Ascending aorta (tissue), 2 donors: ENCODE results near the gene RPL36. TPM values are rescaled to one million over a fixed set of nuclear protein-coding genes. Genes with fewer than 3 reads are reported as not detected.

Experiments
- DNase-seq, 2 donors: peaks; one replicate each; pipeline ENCODE4 v3.0.0-alpha.2; 2019; ENCODE audit warnings: low spot score in 2 of 2
- H3K27ac ChIP-seq, 2 donors: fragments of 200-600 bp; sonication (generic); one replicate each; pipeline ENCODE4 v1.5.1; 2016 to 2017; ENCODE audit warnings: mild to moderate bottlenecking in 1 of 2
- H3K27me3 ChIP-seq: fragments of 200-600 bp; sonication (generic); one replicate; pipeline ENCODE4 v1.5.1; 2017
- H3K36me3 ChIP-seq, 2 donors: fragments of 200-600 bp; sonication (generic); one replicate each; pipeline ENCODE4 v1.5.1; 2016
- H3K4me1 ChIP-seq, 2 donors: fragments of 200-600 bp; sonication (generic); one replicate each; pipeline ENCODE4 v1.5.1; 2016 to 2017; ENCODE audit warnings: mild to moderate bottlenecking in 1 of 2
- H3K4me3 ChIP-seq, 2 donors: fragments of 200-600 bp; sonication (generic); one replicate each; pipeline ENCODE4 v1.5.1; 2016 to 2017; ENCODE audit warnings: mild to moderate bottlenecking in 1 of 2
- H3K9me3 ChIP-seq, 2 donors: fragments of 200-600 bp; sonication (generic); one replicate each; pipeline ENCODE4 v1.5.1; 2016
- intact Hi-C: fragments of 100-400 bp; cut with DNase I; formaldehyde crosslinking; loops from one replicate; pipeline ENCODE4 v1.15.1; 2023
- total RNA-seq: library from RNA; depleted of rRNA; stranded (reverse); fragments of >200 nt; gene quantifications from one replicate; pipeline ENCODE4 v1.1.0, GENCODE V29; 2016
- TF ChIP-seq, protein P1 (sequence below), 3 experiments: fragments of 200-600 bp in 2 of 3; fragments of 450-650 bp in 1 of 3; sonication (generic) in 2 of 3; IDR thresholded peaks; one replicate each; pipeline ENCODE4 v1.5.1; 2016 to 2019; ENCODE audit warnings: antibody characterized with exemption in 3 of 3, mild to moderate bottlenecking in 1 of 3, moderate library complexity in 1 of 3

RPL36 gene
- total RNA-seq, 1 donor from 2014 or later = 885 TPM

DNA sequence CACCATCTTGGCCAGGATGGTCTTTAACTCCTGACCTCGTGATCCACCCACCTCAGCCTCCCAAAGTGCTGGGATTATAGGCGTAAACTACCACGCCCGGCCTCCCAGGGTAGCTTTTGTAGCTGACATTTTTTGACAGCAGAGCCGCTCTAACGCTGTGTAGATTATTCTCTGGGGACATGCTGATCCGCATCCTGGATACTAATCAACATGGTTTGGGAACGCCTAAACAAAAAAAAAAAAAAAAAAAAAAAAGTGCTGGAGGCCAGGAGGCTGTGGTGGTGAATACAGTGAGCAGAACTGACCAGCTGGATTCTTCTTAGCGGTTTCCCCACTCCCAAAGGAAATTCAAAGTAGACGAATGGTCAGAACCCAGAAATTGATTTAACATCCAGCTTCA, 24.7 kb downstream of the RPL36 start:
- TF ChIP-seq, protein P1, sequence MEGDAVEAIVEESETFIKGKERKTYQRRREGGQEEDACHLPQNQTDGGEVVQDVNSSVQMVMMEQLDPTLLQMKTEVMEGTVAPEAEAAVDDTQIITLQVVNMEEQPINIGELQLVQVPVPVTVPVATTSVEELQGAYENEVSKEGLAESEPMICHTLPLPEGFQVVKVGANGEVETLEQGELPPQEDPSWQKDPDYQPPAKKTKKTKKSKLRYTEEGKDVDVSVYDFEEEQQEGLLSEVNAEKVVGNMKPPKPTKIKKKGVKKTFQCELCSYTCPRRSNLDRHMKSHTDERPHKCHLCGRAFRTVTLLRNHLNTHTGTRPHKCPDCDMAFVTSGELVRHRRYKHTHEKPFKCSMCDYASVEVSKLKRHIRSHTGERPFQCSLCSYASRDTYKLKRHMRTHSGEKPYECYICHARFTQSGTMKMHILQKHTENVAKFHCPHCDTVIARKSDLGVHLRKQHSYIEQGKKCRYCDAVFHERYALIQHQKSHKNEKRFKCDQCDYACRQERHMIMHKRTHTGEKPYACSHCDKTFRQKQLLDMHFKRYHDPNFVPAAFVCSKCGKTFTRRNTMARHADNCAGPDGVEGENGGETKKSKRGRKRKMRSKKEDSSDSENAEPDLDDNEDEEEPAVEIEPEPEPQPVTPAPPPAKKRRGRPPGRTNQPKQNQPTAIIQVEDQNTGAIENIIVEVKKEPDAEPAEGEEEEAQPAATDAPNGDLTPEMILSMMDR (IDR thresholded peaks at IDR 0.05) = no peak
- H3K9me3 ChIP-seq = no peaks in the 10 kb centered on the region
- no peak for DNase-seq
- intact Hi-C loops = no loop called here
- H3K4me3 ChIP-seq = no peak overlapping the region
- peaks cover 34 to 47% of the 10 kb centered on the region in 2 donors for H3K36me3 ChIP-seq
- peaks cover 5 to 13% of the 10 kb centered on the region in 2 donors for H3K4me1 ChIP-seq
- H3K27me3 ChIP-seq = no peaks in the 10 kb centered on the region
- H3K27ac ChIP-seq = no peak overlapping the region

DNA sequence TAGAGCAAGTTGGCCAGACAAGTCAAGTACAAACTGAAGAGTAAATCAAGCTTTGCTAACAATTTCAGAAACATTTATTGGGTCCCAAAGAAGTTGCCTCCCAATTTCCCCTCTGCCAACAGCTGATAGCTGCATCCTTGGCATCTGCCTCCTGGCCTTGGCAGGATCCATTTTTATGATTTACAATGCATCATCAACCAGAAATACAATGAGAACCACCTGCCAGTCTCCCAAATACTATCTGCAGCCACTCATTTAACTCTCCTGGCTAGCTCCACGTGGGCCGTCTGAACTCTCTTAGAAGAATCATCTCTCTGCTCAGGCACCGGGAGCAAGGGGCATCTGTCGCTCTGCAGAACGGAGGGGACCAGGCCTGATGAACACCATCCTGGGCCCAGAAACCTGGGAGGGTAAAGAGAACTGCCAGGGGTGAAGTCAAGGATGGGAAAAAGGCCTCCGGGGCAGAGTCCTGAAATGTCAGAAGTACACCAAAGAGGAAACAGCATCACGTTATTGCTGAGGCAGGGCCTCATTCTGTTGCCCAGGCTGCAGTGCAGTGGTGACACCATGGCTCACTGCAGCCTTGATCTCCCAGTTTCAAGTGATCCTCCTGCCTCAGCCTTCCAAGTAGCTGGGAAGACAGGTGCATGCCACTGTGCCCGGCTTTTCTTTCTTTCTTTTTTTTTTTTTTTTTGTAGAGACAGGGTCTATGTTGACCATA, 27.3 kb downstream of the RPL36 start:
- no peak for DNase-seq
- Histone ChIP-seq H3K27me3 (no peaks in the 10 kb centered on the region), H3K9me3 (no peaks in the 10 kb centered on the region), H3K36me3 (peaks cover 16 to 21% of the 10 kb centered on the region in 2 donors), H3K4me3 (no peak overlapping the region), H3K27ac (no peak overlapping the region), H3K4me1 (peaks cover 5 to 13% of the 10 kb centered on the region in 2 donors)
- TF ChIP-seq, protein P1 (IDR thresholded peaks at IDR 0.05) = no peak
- intact Hi-C loops = no loop called here

DNA sequence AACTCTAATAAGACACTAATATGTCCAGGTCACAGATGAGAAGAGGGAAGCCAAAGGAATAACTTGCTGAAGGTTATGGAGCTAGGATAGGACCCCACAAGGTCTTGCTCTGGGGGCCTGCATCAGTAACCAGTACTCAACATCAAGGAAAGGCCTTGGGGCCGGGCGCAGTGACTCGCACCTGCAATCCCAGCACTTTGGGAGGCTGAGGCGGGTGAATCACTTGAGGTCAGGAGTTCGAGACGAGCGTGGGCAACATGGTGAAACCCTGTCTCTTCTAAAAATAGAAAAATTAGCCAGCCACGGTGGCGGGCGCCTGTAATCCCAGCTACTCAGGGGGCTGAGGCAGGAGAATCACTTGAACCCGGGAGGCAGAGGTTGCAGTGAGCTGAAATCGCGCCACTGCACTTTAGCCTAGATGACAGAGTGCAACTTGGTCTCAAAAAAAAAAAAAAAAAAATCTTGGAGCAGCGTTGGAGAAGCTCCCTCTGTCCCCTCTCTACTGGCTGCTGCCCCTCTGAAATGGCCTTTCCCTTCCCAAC, 28.0 kb downstream of the RPL36 start:
- H3K27ac ChIP-seq = no peak overlapping the region
- DNase-seq = no peak
- no peaks in the 10 kb centered on the region for H3K9me3 ChIP-seq
- peak overlapping the region; percentile 68 to 99 for H3K4me3 ChIP-seq
- intact Hi-C loops = no loop called here
- TF ChIP-seq, protein P1 (IDR thresholded peaks at IDR 0.05) = no peak
- peaks cover 9 to 14% of the 10 kb centered on the region in 2 donors for H3K36me3 ChIP-seq
- H3K27me3 ChIP-seq = no peaks in the 10 kb centered on the region
- H3K4me1 ChIP-seq = peaks cover 5 to 13% of the 10 kb centered on the region in 2 donors

DNA sequence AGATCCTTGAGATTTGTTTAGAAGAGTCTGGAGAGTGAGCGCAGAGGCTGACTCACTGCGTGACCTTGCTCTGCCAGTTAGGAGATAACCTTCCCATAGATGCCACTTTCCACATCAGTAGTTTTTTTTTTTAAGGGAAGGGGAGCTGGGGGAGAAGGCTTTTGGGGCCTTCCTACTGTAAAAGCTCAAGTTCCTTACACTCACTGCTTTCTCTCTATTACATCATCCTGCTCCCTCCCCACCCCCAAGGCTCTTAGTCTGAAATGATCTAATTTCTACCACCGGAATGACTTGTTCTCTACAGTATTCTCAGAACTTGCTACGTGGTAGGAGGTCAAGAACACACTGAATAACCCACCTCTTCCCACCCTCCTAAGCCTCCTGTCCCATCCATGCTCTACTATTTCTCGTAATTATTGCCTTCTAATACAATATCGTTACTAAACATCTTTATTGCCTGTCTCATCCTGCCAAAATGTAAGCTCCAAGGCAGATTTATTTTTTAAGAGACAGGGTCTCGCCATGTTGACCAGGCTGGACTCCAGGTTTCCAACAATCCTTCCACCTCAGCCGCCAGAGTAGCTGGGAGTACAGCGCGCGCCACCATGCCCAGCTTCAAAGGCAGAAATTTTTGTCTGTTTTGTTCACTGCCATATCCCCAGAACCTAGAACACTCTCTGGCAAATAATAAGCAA, 28.6 kb downstream of the RPL36 start:
- no peaks in the 10 kb centered on the region for H3K9me3 ChIP-seq
- peak overlapping the region; percentile 68 to 99 for H3K4me3 ChIP-seq
- no peak for DNase-seq
- intact Hi-C loops = no loop called here
- peaks cover 5 to 13% of the 10 kb centered on the region in 2 donors for H3K4me1 ChIP-seq
- H3K27ac ChIP-seq = peak overlapping the region in 1 of 2 donors; percentile 98
- H3K36me3 ChIP-seq = peaks cover 3 to 8% of the 10 kb centered on the region in 2 donors
- TF ChIP-seq, protein P1 (IDR thresholded peaks at IDR 0.05) = no peak
- H3K27me3 ChIP-seq = no peaks in the 10 kb centered on the region

DNA sequence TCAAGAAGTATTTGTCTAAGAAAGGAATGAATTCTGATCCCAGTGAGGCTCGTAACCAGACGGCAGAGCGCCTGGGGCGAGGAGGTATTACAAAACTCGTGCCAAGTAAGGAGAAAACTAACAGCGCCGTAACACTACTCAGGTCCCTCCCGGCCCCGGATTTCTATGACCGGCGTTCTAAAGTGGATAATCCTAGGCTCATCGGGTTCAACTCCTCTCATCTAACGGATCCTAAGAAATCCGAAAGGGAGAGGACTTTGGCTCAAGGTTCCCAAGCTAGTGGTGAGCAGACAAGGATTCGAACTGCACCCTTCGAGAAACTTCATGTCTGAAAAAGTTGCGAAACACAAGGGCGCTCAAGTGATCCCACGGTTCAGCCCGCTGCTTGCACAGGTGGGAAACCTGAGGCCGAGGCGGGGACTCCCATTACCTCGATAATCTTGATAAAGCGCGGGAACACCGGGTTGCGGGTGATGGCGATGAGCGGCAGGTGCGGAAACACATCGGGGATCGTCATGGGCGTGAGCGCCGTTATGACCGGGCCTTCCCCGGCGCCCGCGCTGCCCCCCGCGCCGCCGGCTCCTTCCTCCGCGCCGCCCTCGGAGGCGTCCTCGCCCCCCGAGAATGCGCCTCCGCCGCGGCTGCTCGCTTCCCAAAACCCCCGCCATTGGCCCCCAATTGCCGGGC, 29.3 kb downstream of the RPL36 start:
- intact Hi-C loops = no loop called here
- H3K27me3 ChIP-seq = no peaks in the 10 kb centered on the region
- peak overlapping the region; percentile 91 to 98 for H3K27ac ChIP-seq
- no peak for DNase-seq
- H3K9me3 ChIP-seq = no peaks in the 10 kb centered on the region
- TF ChIP-seq, protein P1 (IDR thresholded peaks at IDR 0.05) = peak in 1 of 3 experiments; percentile 14
- H3K4me1 ChIP-seq = peaks cover 5 to 13% of the 10 kb centered on the region in 2 donors
- peak overlapping the region; percentile 68 to 99 for H3K4me3 ChIP-seq
- H3K36me3 ChIP-seq = peaks cover 0 to 4% of the 10 kb centered on the region in 2 donors
